ENCODE results near the gene CDH23. TPM values are rescaled to one million over a fixed set of nuclear protein-coding genes. Genes with fewer than 3 reads are reported as not detected.
A peak's percentile ranks its signal among the peaks of the same experiment; 100 is the strongest.

Gene CDH23
- total RNA-seq, 2 experiments from 2014 or later: 0.16 to 0.61 TPM

- H3K4me3 Mint-ChIP-seq: no peak overlapping the region
- H3K9me3 Mint-ChIP-seq (ENCODE audit: low read depth): no peaks in the 10 kb centered on the region
- CTCF ChIA-PET: interaction anchor here (2.8 to 5.1 kb wide), 3 partner anchors 9 to 37 kb away, joined by 8 to 40 read pairs (median 26); partner anchors contain the start of gene VSIR
- H3K27ac Mint-ChIP-seq: peak overlapping the region; percentile 52
- ATAC-seq: no peak
- DNase-seq: no peak
- no peaks in the 10 kb centered on the region for H3K27me3 Mint-ChIP-seq
- peaks cover 27% of the 10 kb centered on the region for H3K36me3 Mint-ChIP-seq
- H3K4me1 Mint-ChIP-seq: peaks cover 55% of the 10 kb centered on the region
These were observed 368.6 kb downstream of the CDH23 start for GRCh38 chr10:71765176-71765904.

DNA sequence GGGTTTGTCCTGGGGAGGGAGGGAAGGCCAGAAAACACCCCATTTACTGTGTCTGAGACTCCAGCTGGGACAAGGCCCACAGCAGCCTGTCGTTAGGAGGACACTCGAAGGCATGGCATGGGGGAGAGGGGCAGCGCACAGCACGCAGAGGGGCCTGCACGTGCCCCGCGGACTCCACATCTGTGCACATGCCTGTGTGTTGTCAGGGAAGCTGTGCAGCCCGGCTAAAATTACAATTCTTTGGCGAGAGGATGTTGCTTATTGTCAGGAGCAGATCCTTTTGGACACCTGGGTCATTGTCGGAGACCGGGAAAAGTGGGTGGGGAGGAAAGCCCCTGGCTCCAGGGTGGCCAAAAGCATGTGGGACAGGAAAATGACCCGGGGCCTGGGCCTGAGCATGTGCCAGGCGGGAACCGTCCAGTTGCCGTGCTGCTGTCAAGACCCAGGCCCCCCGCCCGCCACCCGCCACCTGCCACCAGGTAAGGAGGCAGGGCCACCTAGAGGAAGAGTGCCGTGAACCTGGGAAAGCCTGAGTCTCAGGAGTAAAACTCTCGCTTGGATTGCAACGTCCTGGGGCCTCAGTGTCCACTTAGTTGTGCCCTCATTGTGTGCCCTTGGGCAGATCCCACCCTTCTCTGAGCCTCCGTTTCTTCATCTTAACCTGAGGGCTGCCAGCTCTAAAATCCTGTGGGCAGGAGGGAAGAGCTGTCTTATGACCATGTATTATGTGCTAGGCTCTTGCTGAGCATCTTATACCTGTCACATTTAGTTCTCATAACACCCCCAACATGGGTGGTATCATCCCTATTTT lies 369.4 kb downstream of the CDH23 start:
- CTCF ChIA-PET: interaction anchor here (1.2 to 10.9 kb wide), 9 partner anchors 8 to 70 kb away, joined by 4 to 149 read pairs (median 12); partner anchors contain the start of gene VSIR
- H3K4me3 Mint-ChIP-seq: no peak overlapping the region

DNA sequence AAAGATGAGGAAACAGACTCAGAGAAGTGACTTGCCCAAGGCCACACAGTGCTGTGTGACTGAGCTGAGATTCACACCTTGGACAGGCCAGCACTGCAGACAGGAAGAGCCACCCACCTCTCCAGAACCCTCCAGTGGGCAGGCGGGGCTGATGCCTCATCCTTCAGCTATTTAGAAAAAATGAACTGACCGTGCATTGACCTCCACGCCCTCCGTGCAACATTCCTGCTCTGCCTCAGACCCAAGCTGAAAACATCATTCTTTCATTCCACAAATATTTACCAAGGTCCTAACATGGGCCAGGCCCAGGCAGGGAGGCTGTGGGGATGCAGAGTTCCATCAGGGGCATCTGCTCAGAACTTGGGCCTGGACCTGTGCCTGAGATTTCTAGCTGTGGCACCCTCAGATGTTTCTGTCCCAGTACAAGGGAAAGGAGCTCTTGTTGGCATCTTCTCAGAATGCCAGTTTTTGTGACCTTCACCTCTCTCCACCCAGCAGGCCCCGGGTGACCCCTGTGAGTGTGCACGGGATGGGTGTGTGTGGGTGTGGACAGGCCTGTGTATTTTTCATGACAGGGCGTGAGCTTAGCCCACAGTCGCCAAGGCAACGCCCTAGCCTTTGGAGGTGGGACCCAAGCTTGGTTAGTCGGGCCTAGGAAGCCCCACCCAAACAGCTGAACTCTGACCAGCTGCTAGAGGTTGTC lies 370.1 kb downstream of the CDH23 start:
- Mint-ChIP-seq H3K27me3 (no peaks in the 10 kb centered on the region), H3K4me1 (peaks cover 61% of the 10 kb centered on the region), H3K36me3 (peaks cover 20% of the 10 kb centered on the region), H3K9me3 (ENCODE audit: low read depth) (no peaks in the 10 kb centered on the region), H3K4me3 (no peak overlapping the region), H3K27ac (peak overlapping the region; percentile 90)
- ATAC-seq (no peak), DNase-seq (peak; percentile 70)
- CTCF ChIA-PET: interaction anchor here (0.8 to 10.9 kb wide), 10 partner anchors 9 to 130 kb away, joined by 3 to 149 read pairs (median 11); no protein-coding TSS in a partner anchor

More for the DNA sequence above, 369.4 kb downstream of the CDH23 start:
- Mint-ChIP-seq H3K4me1 (peaks cover 57% of the 10 kb centered on the region), H3K27ac (peak overlapping the region; percentile 90), H3K9me3 (ENCODE audit: low read depth) (no peaks in the 10 kb centered on the region), H3K36me3 (peaks cover 23% of the 10 kb centered on the region), H3K27me3 (no peaks in the 10 kb centered on the region)
- no peak for DNase-seq
- no peak for ATAC-seq

DNA sequence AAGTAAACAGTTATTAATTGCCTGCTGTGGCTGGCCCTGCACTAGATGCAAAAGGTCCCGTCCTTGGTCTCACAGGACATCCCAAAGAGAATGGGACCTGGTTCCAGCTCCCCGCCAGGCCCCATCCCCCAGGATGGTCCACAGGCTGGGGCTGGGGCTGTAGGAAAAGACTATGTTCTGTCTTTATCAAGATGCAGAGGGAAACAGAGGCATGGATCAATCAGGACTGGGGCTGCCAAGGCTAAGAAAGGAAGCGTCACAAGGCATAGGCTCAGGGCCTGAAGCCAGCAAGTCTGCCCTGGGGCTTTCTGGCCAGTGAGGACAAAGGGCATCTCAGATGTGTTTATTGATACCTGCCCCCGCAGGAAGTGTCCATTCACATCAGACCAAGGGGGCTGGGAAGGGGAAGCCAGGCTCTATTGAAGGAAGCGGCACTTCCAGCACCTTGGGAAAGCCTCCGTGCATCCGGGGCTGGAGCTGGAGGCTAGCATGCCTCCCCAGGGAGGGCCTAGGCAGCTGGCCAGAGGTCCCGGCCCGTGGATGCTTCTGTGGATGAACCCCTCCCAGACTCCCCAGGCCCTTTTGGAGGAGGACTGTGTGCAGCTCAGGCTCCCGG lies 370.8 kb downstream of the CDH23 start:
- Mint-ChIP-seq H3K36me3 (peaks cover 20% of the 10 kb centered on the region), H3K4me1 (peaks cover 66% of the 10 kb centered on the region), H3K27me3 (no peaks in the 10 kb centered on the region), H3K9me3 (ENCODE audit: low read depth) (no peaks in the 10 kb centered on the region), H3K4me3 (no peak overlapping the region), H3K27ac (peak overlapping the region; percentile 90)
- CTCF ChIA-PET: interaction anchor here (0.8 to 10.9 kb wide), 11 partner anchors 10 to 129 kb away, joined by 3 to 149 read pairs (median 11); no protein-coding TSS in a partner anchor
- DNase-seq (no peak), ATAC-seq (no peak)

GRCh38 chr10:71769279-71769823 lies 372.6 kb downstream of the CDH23 start:
- no peaks in the 10 kb centered on the region for H3K9me3 Mint-ChIP-seq (ENCODE audit: low read depth)
- no peaks in the 10 kb centered on the region for H3K27me3 Mint-ChIP-seq
- ATAC-seq (no peak), DNase-seq (no peak)
- peaks cover 70% of the 10 kb centered on the region for H3K4me1 Mint-ChIP-seq
- peaks cover 17% of the 10 kb centered on the region for H3K36me3 Mint-ChIP-seq
- peak overlapping the region; percentile 66 for H3K4me3 Mint-ChIP-seq
- CTCF ChIA-PET: interaction anchor here (0.9 to 10.9 kb wide), 11 partner anchors 11 to 74 kb away, joined by 3 to 149 read pairs (median 5); no protein-coding TSS in a partner anchor
- peak overlapping the region; percentile 90 for H3K27ac Mint-ChIP-seq

- CTCF ChIA-PET: interaction anchor here (0.9 to 10.9 kb wide), 5 partner anchors 18 to 74 kb away, joined by 3 to 149 read pairs (median 47); no protein-coding TSS in a partner anchor
- peaks cover 78% of the 10 kb centered on the region for H3K4me1 Mint-ChIP-seq
- no peaks in the 10 kb centered on the region for H3K27me3 Mint-ChIP-seq
- peaks cover 17% of the 10 kb centered on the region for H3K36me3 Mint-ChIP-seq
- peak overlapping the region; percentile 84 for H3K4me3 Mint-ChIP-seq
- no peak for ATAC-seq
- no peak for DNase-seq
- peak overlapping the region; percentile 90 for H3K27ac Mint-ChIP-seq
- H3K9me3 Mint-ChIP-seq (ENCODE audit: low read depth): no peaks in the 10 kb centered on the region
These were observed 373.5 kb downstream of the CDH23 start for GRCh38 chr10:71770255-71770654.

DNA sequence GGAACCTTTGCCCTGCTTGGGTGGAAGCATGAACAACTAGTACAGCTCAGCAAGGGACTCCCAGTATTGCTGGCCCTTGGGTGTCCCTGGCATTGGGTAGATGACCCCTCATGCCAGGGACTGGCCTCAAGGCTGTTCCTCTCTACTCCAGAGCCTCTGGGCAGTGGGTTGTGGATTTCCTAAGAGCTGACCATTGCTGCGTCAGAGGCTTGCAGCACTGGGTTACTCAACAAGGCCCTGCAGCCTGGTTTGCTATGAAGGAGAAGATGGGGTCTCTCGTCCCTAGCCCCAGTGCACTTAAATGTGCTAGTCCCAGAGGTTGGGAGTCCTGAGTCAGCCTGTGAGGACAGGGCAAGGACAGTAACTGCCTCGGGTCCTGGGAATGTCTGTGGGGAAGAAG lies 374.1 kb downstream of the CDH23 start:
- Mint-ChIP-seq H3K4me1 (peaks cover 82% of the 10 kb centered on the region), H3K27me3 (no peaks in the 10 kb centered on the region), H3K27ac (peak overlapping the region; percentile 90), H3K9me3 (ENCODE audit: low read depth) (no peaks in the 10 kb centered on the region), H3K4me3 (peak overlapping the region; percentile 84), H3K36me3 (peaks cover 17% of the 10 kb centered on the region)
- ATAC-seq: no peak
- no peak for DNase-seq
- CTCF ChIA-PET: interaction anchor here (1.3 to 10.9 kb wide), 6 partner anchors 18 to 75 kb away, joined by 5 to 149 read pairs (median 41); no protein-coding TSS in a partner anchor

- Mint-ChIP-seq H3K9me3 (ENCODE audit: low read depth) (no peaks in the 10 kb centered on the region), H3K4me1 (peaks cover 84% of the 10 kb centered on the region), H3K27me3 (no peaks in the 10 kb centered on the region), H3K4me3 (peak overlapping the region; percentile 84), H3K36me3 (peaks cover 17% of the 10 kb centered on the region), H3K27ac (peak overlapping the region; percentile 90)
- DNase-seq (no peak), ATAC-seq (no peak)
- CTCF ChIA-PET: interaction anchor here (1.3 to 10.9 kb wide), 9 partner anchors 15 to 106 kb away, joined by 4 to 149 read pairs (median 35); no protein-coding TSS in a partner anchor
These were observed 374.5 kb downstream of the CDH23 start for GRCh38 chr10:71771204-71771603.

GRCh38 chr10:71771821-71772617 lies 375.3 kb downstream of the CDH23 start:
- DNase-seq: no peak
- Mint-ChIP-seq H3K27ac (peak overlapping the region; percentile 90), H3K4me1 (peaks cover 83% of the 10 kb centered on the region), H3K36me3 (peaks cover 17% of the 10 kb centered on the region), H3K4me3 (peak overlapping the region; percentile 84), H3K27me3 (no peaks in the 10 kb centered on the region), H3K9me3 (ENCODE audit: low read depth) (no peaks in the 10 kb centered on the region)
- ATAC-seq: no peak
- CTCF ChIA-PET: interaction anchor here (1.4 to 10.9 kb wide), 19 partner anchors 8 to 202 kb away, joined by 4 to 149 read pairs (median 20); partner anchors contain the start of gene C10orf105

DNA sequence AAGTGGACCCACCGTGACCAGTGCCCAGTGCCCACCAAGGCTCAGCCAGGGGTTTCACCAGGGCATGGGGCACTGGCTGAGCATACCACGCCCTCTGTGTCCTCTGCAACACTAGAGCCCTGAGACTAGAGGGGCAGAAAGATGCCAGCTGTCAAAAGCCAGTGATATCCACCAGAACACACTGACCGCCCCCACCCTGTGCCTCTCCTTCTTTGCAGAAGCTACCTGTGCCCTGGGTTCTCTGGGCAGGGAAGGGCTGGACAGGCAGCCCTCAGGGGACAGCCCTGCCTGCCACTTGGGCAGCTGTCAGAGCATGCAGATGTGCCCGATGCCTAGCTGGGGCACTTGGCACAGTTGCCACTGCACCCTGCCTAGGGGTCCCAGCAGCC lies 376.1 kb downstream of the CDH23 start:
- peaks cover 15% of the 10 kb centered on the region for H3K36me3 Mint-ChIP-seq
- H3K9me3 Mint-ChIP-seq (ENCODE audit: low read depth): peaks cover 3% of the 10 kb centered on the region
- CTCF ChIA-PET: interaction anchor here (0.8 to 10.9 kb wide), 31 partner anchors 9 to 562 kb away, joined by 3 to 149 read pairs (median 9); partner anchors contain the start of genes C10orf105 and PSAP
- peaks cover 75% of the 10 kb centered on the region for H3K4me1 Mint-ChIP-seq
- H3K4me3 Mint-ChIP-seq: peak overlapping the region; percentile 84
- H3K27ac Mint-ChIP-seq: peak overlapping the region; percentile 90
- no peak for ATAC-seq
- DNase-seq: no peak
- H3K27me3 Mint-ChIP-seq: no peaks in the 10 kb centered on the region

DNA sequence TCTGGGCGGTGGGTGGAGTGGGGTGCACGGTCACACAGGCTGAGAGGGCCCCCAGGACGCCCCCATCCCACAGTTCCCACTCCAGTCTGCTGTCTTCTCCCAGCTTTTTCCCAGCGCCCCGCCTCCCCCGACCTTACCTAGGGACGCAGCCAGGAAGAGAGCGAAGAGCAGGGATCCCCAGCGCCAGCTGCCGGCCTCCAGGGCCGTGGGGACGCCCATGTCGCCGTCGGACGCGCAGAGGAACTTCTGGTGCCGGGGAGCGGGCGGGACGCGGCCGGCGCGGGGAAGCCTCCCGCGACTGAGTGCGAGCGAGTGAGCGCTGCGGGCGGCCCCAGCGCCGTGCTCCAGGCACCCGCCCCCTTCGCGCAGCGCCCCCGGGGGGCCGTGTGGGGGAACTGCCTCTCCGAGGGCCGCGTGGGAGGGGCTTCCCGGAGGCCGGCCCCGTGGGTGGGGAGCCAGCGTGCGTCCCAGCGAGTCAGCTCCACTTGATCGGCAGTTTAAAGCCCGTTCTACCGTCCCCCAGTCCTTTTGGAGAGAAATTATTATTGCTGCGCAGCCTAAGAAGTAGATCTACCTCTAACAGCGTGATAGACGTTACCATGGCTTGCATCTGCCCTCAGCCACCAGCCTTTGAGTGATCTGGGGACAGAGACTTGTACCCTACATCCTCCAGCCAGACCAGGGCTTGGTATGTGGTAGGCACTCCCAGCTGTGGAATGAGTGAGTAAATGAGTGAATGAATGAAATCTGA lies 376.7 kb downstream of the CDH23 start, which contains the start of gene VSIR:
TSS of gene VSIR (minus strand) at position 300 of the 751 bp plus-strand sequence. CDS start at position 219, 81 bp downstream.
- Mint-ChIP-seq H3K27me3 (no peaks in the 10 kb centered on the region), H3K4me1 (peaks cover 70% of the 10 kb centered on the region), H3K27ac (peak within 1 kb of the TSS; percentile 90), H3K9me3 (ENCODE audit: low read depth) (peaks cover 3% of the 10 kb centered on the region), H3K4me3 (peak within 1 kb of the TSS; percentile 84), H3K36me3 (peaks cover 11% of the 10 kb centered on the region)
- DNase-seq (peak; percentile 92), ATAC-seq (peak; percentile 79)
- CTCF ChIA-PET: interaction anchor here (0.6 to 10.9 kb wide), 39 partner anchors 9 to 678 kb away, joined by 3 to 149 read pairs (median 5); partner anchors contain the start of genes C10orf105 and PSAP
